ENCODE results near the gene EPHB3.

GRCh38 chr3:184539801-184540435 lies 21.7 kb upstream of the EPHB3 start:
- peak; percentile 36 for TF ChIP-seq CTCF (IDR thresholded peaks at IDR 0.05; ENCODE audit: low read length)
- no peak for TF ChIP-seq EZH2 (optimal IDR thresholded peaks at IDR 0.05; ENCODE audit: low read depth, low read length)
